Hematopoietic multipotent progenitor cell treated with erythropoietin and hydrocortisone succinate and interleukin-3 and kit ligand, for 4 days (in vitro differentiated cells): Measurements from ENCODE around the gene NLRC5.

Experiments
- DNase-seq: peaks from one replicate; pipeline ENCODE4 v3.0.0-alpha.2; 2015

Gene NLRC5

GRCh38 chr16:57131351-57131970 lies 142.1 kb downstream of the NLRC5 start:
- no peak for DNase-seq

GRCh38 chr16:57132470-57132869 lies 143.1 kb downstream of the NLRC5 start:
- DNase-seq = no peak

- no peak for DNase-seq
These were observed 143.7 kb downstream of the NLRC5 start for GRCh38 chr16:57133031-57133430.
